HG02571 (cell line): Measurements from ENCODE around the gene PIGP.
"Not testable (repeated sequence)": the region's sequence is repeated elsewhere in the genome, so short reads cannot be mapped to it uniquely, and the experiment has no call there.

Experiments
- ATAC-seq: cut with Tn5 transposase; IDR thresholded peaks from one replicate; pipeline ENCODE4 v1.9.1; 2021; ENCODE audit warnings: mild to moderate bottlenecking, moderate library complexity; ENCODE audit not compliant: unreplicated experiment

The PIGP gene

GRCh38 chr21:37076087-37076850 lies 3.4 kb upstream of the PIGP start:
- ATAC-seq: no peak

- no peak for ATAC-seq
Measured at GRCh38 chr21:37075214-37075770, 2.4 kb upstream of the PIGP start.

GRCh38 chr21:37074546-37074945 lies 1.7 kb upstream of the PIGP start:
- ATAC-seq: no peak

- ATAC-seq: no peak
Measured at GRCh38 chr21:37074197-37074510, 1.3 kb upstream of the PIGP start.

- peak; percentile 36 for ATAC-seq
Measured at GRCh38 chr21:37073417-37074196, 736 bp upstream of the PIGP start.

GRCh38 chr21:37072274-37072987 lies 440 bp downstream of the PIGP start:
- ATAC-seq: peak; percentile 37

- ATAC-seq: no peak
Measured at GRCh38 chr21:37071561-37072273, 1.2 kb downstream of the PIGP start.

GRCh38 chr21:37065561-37066177 lies 7.2 kb downstream of the PIGP start:
- no peak for ATAC-seq

GRCh38 chr21:37064841-37065240 lies 8.0 kb downstream of the PIGP start:
- no peak for ATAC-seq

GRCh38 chr21:37063433-37063832 lies 9.4 kb downstream of the PIGP start:
- ATAC-seq: no peak

GRCh38 chr21:37062593-37062935 lies 10.3 kb downstream of the PIGP start:
- ATAC-seq: no peak

- ATAC-seq: no peak
Measured at GRCh38 chr21:37061926-37062592, 10.8 kb downstream of the PIGP start.

GRCh38 chr21:37060296-37060695 lies 12.6 kb downstream of the PIGP start:
- no peak for ATAC-seq

GRCh38 chr21:37059181-37059580 lies 13.7 kb downstream of the PIGP start:
- no peak for ATAC-seq

GRCh38 chr21:37058261-37058660 lies 14.6 kb downstream of the PIGP start:
- ATAC-seq: no peak

GRCh38 chr21:37057614-37058013 lies 15.3 kb downstream of the PIGP start:
- ATAC-seq: no peak

- ATAC-seq: no peak
Measured at GRCh38 chr21:37055271-37055855, 17.5 kb downstream of the PIGP start.

- not testable (repeated sequence) for ATAC-seq
Measured at GRCh38 chr21:37049741-37050140, 23.1 kb downstream of the PIGP start.

- ATAC-seq: no peak
Measured at GRCh38 chr21:37047079-37047478, 25.8 kb downstream of the PIGP start.

GRCh38 chr21:37045556-37045955 lies 27.3 kb downstream of the PIGP start:
- no peak for ATAC-seq
